Retinal pigment epithelial cell (primary cell): Measurements from ENCODE around the gene PPP1R12C.
"Not testable (repeated sequence)": the region's sequence is repeated elsewhere in the genome, so short reads cannot be mapped to it uniquely, and the experiment has no call there.

Experiments
- DNase-seq: peaks from one replicate; pipeline ENCODE4 v3.0.0-alpha.2; 2010; ENCODE audit warnings: low read depth
- H3K4me3 ChIP-seq: 2 replicates; pipeline ENCODE4 v1.5.1; 2011; ENCODE audit warnings: mild to moderate bottlenecking, low read length, control low read depth, moderate library complexity
- TF ChIP-seq, protein P1 (sequence below): conservative IDR thresholded peaks from 2 replicates; pipeline ENCODE4 v1.5.1; 2011; ENCODE audit warnings: low read depth, low read length, control low read depth, inconsistent platforms

The PPP1R12C gene

DNA sequence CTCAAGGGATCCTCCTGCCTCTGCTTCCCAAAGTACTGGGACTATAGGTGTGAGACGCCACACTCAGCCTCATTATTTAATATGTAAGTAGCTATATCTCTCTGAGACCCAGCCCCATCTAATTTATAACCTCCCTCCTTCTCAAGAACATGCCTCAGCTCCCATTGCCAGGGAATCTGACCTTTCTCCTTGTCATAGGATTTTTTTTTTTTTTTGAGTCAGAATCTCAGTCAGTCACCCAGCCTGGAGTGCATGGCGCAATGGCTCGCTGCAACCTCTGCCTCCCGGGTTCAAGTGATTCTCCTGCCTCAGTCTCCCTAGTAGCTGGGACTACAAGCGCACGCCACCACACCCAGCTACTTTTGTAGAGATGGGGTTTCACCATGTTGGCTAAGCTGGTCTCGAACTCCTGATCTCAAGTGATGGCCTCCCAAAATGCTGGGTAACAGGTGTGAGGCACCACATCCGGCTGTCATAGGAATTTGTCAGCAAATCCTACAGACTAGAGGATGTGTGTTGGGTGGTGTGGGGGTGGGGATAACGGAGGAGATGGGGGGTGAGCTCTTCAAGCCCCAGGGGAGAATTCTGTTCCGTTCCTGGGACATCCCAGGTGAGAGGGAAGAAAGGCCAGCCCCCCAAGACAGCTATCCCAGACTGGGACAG lies 46.8 kb downstream of the PPP1R12C start:
- TF ChIP-seq, protein P1, sequence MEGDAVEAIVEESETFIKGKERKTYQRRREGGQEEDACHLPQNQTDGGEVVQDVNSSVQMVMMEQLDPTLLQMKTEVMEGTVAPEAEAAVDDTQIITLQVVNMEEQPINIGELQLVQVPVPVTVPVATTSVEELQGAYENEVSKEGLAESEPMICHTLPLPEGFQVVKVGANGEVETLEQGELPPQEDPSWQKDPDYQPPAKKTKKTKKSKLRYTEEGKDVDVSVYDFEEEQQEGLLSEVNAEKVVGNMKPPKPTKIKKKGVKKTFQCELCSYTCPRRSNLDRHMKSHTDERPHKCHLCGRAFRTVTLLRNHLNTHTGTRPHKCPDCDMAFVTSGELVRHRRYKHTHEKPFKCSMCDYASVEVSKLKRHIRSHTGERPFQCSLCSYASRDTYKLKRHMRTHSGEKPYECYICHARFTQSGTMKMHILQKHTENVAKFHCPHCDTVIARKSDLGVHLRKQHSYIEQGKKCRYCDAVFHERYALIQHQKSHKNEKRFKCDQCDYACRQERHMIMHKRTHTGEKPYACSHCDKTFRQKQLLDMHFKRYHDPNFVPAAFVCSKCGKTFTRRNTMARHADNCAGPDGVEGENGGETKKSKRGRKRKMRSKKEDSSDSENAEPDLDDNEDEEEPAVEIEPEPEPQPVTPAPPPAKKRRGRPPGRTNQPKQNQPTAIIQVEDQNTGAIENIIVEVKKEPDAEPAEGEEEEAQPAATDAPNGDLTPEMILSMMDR = no peak
- no peak for DNase-seq
- no peak overlapping the region for H3K4me3 ChIP-seq

DNA sequence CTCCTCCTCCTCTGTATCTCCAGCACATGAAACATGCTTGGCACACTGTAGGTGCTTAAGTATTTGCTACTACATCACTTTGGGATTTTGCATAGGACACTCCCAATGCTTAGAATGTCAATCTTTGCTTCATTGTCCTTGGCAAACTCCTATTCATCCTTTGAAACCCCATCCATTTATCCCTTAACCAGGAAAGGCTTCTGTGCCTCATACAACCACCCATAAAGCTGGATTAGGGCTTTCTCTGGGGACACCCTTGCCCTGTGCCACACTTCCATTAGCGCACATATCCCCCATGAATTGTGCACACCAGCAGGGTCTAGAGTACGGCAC lies 47.6 kb downstream of the PPP1R12C start:
- DNase-seq = no peak
- no peak overlapping the region for H3K4me3 ChIP-seq
- TF ChIP-seq, protein P1 = no peak

DNA sequence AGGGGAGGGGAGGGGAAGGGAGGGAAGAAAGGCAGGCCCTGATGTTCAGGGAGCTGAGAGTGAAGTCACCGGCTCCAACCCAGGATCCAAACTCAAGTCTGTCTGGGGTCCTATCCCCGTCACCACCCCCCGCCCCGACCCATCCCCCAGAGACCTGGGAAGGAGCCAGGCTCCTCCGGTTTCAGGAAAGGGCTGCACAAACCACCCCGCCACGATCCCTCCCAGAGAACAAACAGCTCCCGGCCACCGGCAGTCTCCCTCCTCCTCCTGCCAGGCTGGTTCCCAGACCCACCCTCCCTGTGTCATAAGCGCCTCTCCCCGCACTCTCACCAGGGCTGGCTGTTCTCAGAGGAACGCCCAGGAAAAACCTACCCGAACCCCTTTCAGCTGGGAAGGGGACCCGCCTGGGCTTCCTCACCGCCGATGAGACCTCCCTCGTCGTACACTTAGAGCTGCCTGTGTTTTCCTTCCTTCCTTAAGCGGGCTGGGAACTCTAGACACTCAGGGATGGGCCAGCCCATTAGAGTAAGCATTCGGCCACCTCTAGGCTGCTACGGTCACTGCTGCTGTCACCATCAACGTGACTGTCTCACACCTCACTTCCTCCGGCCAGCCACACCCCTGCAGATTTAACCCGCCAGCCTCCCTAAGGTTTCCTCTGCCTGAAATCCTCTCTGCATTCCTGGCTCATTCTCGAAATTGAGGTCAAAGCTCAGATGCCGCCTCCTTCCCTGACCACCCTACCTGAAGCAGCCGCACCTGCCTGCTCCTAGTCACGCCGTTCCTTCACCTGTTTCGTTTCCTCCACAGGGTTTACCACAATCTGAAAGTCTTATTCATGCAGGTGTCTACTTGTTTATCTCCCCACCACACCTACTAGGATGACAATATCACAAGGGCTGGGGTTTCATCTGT lies 48.2 kb downstream of the PPP1R12C start:
- DNase-seq = no peak
- H3K4me3 ChIP-seq = peak overlapping the region; percentile 9
- TF ChIP-seq, protein P1 = no peak

DNA sequence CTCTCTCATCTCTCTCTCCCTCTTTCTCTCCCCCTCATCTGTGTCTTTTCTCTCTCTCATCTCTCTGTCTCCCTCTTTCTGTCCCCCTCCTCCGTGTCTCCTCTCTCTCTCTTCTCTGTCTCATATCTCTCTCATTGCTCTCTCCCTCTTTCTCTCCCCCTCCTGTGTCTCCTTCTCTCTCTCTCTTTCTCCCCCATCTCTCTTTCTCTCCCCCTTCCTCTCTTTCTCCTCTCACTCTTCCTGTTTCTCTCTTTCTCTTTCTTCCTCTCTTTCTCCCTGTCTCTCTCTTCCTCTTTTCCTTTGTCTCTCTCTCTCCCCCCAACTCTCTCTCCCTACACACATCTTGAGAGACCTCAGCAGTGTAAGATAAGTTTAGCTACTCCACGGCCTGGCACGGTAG lies 49.6 kb downstream of the PPP1R12C start:
- H3K4me3 ChIP-seq = no peak overlapping the region
- no peak for DNase-seq
- TF ChIP-seq, protein P1 = no peak

DNA sequence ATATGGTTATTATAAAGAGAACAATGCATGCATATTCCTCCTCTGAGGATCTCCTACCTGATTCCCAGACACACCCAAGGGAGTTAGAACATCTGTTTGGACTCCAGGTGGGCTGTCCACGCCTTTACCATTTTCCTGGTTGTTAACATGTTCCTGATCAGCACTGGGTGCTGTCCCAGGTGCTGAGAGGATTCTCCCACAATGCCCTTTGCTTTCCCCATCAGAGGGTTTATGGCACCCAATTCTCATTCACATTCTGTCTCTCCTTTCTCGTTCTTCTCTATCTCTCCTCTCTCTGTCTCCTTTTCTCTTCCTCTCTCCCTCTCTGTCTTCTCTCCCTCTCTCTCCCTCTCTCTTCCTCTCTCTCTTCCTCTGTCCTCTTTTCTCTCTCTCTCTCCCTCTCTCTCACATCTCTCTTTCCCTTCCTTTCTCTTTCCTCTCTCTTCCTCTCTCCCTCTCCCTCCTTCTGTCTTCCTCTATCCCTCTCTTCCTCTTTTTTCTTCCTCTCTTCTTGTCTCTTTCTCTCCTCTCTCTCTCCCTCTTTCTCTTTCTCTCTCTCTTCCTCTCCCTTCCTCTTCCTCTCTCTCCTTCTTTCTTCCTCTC lies 51.2 kb downstream of the PPP1R12C start:
- DNase-seq = no peak
- no peak overlapping the region for H3K4me3 ChIP-seq
- TF ChIP-seq, protein P1 = no peak

DNA sequence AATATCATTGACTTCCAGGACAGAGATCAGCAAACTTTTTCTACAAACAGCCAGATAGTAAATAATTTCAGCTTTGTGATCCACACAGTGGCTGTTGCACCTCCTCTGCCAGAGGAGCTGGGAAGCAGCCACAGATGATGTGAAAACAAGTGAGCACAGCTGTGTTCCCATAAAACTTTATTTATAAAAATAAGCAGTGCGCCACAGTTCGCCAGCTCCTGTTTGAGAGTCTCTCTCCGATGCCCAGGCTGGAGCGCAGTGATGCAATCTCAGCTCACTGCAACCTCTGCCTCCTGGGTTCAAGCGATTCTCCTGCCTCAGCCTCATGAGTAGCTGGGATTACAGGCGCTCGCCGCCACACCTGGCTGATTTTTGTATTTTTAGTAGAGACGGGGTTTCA lies 51.9 kb downstream of the PPP1R12C start:
- not testable (repeated sequence) for DNase-seq, H3K4me3 ChIP-seq

DNA sequence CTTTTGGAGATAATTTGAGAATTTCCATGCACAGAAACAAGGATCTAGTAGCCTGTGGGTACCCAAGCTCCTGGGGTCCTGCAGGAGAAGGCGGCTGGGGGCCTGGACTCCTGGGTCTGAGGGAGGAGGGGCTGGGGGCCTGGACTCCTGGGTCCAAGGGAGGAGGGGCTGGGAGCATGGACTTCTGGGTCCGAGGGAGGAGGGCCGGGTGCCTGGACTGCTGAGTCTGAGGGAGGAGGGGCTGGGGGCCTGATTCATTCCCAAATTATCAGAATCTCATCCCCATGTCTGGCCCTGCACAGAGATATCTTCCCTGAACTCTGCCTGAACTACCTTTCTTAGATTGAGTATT lies 54.0 kb downstream of the PPP1R12C start:
- H3K4me3 ChIP-seq = peak overlapping the region; percentile 29
- TF ChIP-seq, protein P1 = no peak
- no peak for DNase-seq
